IPS-18c (cell line): ENCODE data around the gene PATE2.

Experiments
- H3K4me3 ChIP-seq: 2 replicates; pipeline ENCODE4 v1.7.0; 2013; ENCODE audit warnings: low read depth, mild to moderate bottlenecking, low read length, moderate library complexity; ENCODE audit not compliant: insufficient read depth
- H3K9me3 ChIP-seq: one replicate; pipeline ENCODE4 v1.6.1; 2013; ENCODE audit warnings: mild to moderate bottlenecking, low read length, moderate library complexity; ENCODE audit not compliant: control insufficient read depth, insufficient read depth

PATE2 gene

GRCh38 chr11:125745979-125746378 is 32.6 kb downstream of the PATE2 start, which contains the start of gene PATE1:
Gene PATE1 (plus strand): TSS chr11:125746279. CDS start chr11:125746305, 26 bp downstream.
- H3K4me3 ChIP-seq = no peak within 1 kb of the TSS
- H3K9me3 ChIP-seq = no peaks in the 10 kb centered on the region

GRCh38 chr11:125743681-125744080 is 34.9 kb downstream of the PATE2 start:
- no peaks in the 10 kb centered on the region for H3K9me3 ChIP-seq
- no peak overlapping the region for H3K4me3 ChIP-seq

GRCh38 chr11:125740617-125741016 is 38.0 kb downstream of the PATE2 start:
- Histone ChIP-seq H3K9me3 (no peaks in the 10 kb centered on the region), H3K4me3 (no peak overlapping the region)

GRCh38 chr11:125728969-125729368 is 49.7 kb downstream of the PATE2 start:
- no peaks in the 10 kb centered on the region for H3K9me3 ChIP-seq
- no peak overlapping the region for H3K4me3 ChIP-seq
